ENCODE measurements around the gene EML6.

DNA sequence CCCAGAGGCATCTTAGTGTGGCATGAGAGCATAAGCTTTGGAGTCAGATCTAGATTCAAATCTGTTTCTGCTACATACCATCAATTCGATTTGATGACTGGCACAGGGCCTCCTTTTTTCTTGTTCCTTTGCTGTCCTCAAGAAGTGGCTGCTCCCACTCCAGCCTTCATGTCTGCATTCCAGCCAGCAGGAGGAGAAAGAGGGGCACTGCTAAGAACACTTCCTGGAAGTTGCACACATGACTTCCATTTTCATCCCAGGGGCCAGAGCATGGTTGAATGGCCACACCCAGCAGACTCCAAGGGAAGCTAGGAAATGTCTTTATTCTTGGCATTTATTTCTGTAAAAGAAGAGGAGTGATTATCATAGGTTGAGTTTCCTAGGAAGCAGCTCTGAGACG, 50.4 kb downstream of the EML6 start:
- TF ChIP-seq, protein P1, sequence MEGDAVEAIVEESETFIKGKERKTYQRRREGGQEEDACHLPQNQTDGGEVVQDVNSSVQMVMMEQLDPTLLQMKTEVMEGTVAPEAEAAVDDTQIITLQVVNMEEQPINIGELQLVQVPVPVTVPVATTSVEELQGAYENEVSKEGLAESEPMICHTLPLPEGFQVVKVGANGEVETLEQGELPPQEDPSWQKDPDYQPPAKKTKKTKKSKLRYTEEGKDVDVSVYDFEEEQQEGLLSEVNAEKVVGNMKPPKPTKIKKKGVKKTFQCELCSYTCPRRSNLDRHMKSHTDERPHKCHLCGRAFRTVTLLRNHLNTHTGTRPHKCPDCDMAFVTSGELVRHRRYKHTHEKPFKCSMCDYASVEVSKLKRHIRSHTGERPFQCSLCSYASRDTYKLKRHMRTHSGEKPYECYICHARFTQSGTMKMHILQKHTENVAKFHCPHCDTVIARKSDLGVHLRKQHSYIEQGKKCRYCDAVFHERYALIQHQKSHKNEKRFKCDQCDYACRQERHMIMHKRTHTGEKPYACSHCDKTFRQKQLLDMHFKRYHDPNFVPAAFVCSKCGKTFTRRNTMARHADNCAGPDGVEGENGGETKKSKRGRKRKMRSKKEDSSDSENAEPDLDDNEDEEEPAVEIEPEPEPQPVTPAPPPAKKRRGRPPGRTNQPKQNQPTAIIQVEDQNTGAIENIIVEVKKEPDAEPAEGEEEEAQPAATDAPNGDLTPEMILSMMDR (IDR thresholded peaks at IDR 0.05) = no peak
- TF ChIP-seq POLR2AphosphoS5 (IDR thresholded peaks at IDR 0.05) = no peak
- no peak for TF ChIP-seq POLR2A (IDR thresholded peaks at IDR 0.05)
